Adrenal gland (tissue), 5 donors: Measurements from ENCODE around the gene ZCCHC8.

Source experiments
- POLR2A ChIP-seq, 2 donors: fragments of 450-650 bp; IDR thresholded peaks; one replicate each; pipeline ENCODE4 v1.6.1; 2017; ENCODE audit warnings: antibody characterized with exemption in 2 of 2, mild to moderate bottlenecking in 2 of 2, moderate library complexity in 1 of 2
- TF ChIP-seq, protein P1 (sequence below), 6 experiments: fragments of 450-650 bp in 4 of 6; fragments of 200-600 bp in 2 of 6; sonication (generic) in 1 of 6; IDR thresholded peaks; 1 replicate in 5 of 6; 2 replicates in 1 of 6; pipeline versions ENCODE4 v1.5.1 to v1.8.0; 2016 to 2021; ENCODE audit warnings: antibody characterized with exemption in 6 of 6, mild to moderate bottlenecking in 2 of 6, moderate library complexity in 1 of 6
- donor health status: DM: no; HTN: no; CAD: no.

DNA sequence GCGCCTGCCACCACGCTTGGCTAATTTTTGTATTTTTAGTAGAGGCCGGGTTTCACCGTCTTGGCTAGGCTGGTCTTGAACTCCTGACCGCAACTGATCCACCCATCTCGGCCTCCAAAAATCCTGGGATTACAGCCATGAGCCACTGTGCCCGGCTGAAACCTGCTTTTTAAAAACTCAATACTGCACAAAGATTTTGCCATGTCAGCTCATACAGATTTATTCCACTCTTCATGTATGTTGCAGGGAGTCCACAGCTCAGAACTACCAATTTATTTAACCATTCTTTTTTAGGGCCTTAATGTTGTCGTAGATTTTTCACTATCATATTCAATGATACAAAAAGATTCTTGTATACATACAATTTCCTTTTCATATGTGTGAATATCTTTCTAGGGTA lies 20.0 kb downstream of the ZCCHC8 start:
- TF ChIP-seq, protein P1, sequence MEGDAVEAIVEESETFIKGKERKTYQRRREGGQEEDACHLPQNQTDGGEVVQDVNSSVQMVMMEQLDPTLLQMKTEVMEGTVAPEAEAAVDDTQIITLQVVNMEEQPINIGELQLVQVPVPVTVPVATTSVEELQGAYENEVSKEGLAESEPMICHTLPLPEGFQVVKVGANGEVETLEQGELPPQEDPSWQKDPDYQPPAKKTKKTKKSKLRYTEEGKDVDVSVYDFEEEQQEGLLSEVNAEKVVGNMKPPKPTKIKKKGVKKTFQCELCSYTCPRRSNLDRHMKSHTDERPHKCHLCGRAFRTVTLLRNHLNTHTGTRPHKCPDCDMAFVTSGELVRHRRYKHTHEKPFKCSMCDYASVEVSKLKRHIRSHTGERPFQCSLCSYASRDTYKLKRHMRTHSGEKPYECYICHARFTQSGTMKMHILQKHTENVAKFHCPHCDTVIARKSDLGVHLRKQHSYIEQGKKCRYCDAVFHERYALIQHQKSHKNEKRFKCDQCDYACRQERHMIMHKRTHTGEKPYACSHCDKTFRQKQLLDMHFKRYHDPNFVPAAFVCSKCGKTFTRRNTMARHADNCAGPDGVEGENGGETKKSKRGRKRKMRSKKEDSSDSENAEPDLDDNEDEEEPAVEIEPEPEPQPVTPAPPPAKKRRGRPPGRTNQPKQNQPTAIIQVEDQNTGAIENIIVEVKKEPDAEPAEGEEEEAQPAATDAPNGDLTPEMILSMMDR (IDR thresholded peaks at IDR 0.05) = no peak
- TF ChIP-seq POLR2A (IDR thresholded peaks at IDR 0.05) = no peak
